ENCODE results near the gene DYRK3.

Gene DYRK3

GRCh38 chr1:206664740-206665139 is 29.4 kb downstream of the DYRK3 start:
- H3K4me3 ChIP-seq (ENCODE audit: control insufficient read depth, low read depth, low read length): no peak overlapping the region
- no peak for TF ChIP-seq CTCF (conservative IDR thresholded peaks at IDR 0.05; ENCODE audit: control insufficient read depth, insufficient read depth, low read depth, low read length)
- DNase-seq (ENCODE audit: low read depth): no peak

- no peak for TF ChIP-seq CTCF (conservative IDR thresholded peaks at IDR 0.05; ENCODE audit: control insufficient read depth, insufficient read depth, low read depth, low read length)
- no peak overlapping the region for H3K4me3 ChIP-seq (ENCODE audit: control insufficient read depth, low read depth, low read length)
- no peak for DNase-seq (ENCODE audit: low read depth)
These were observed 30.8 kb downstream of the DYRK3 start for GRCh38 chr1:206666031-206666561.

GRCh38 chr1:206666954-206667665 is 31.8 kb downstream of the DYRK3 start:
- H3K4me3 ChIP-seq (ENCODE audit: control insufficient read depth, low read depth, low read length): no peak overlapping the region
- TF ChIP-seq CTCF (conservative IDR thresholded peaks at IDR 0.05; ENCODE audit: control insufficient read depth, insufficient read depth, low read depth, low read length): no peak
- no peak for DNase-seq (ENCODE audit: low read depth)

GRCh38 chr1:206668351-206668750 is 33.0 kb downstream of the DYRK3 start:
- H3K4me3 ChIP-seq (ENCODE audit: control insufficient read depth, low read depth, low read length): no peak overlapping the region
- TF ChIP-seq CTCF (conservative IDR thresholded peaks at IDR 0.05; ENCODE audit: control insufficient read depth, insufficient read depth, low read depth, low read length): no peak
- DNase-seq (ENCODE audit: low read depth): no peak

- no peak for TF ChIP-seq CTCF (conservative IDR thresholded peaks at IDR 0.05; ENCODE audit: control insufficient read depth, insufficient read depth, low read depth, low read length)
- H3K4me3 ChIP-seq (ENCODE audit: control insufficient read depth, low read depth, low read length): no peak overlapping the region
- no peak for DNase-seq (ENCODE audit: low read depth)
These were observed 33.6 kb downstream of the DYRK3 start for GRCh38 chr1:206668874-206669410.

- no peak overlapping the region for H3K4me3 ChIP-seq (ENCODE audit: control insufficient read depth, low read depth, low read length)
- no peak for DNase-seq (ENCODE audit: low read depth)
- TF ChIP-seq CTCF (conservative IDR thresholded peaks at IDR 0.05; ENCODE audit: control insufficient read depth, insufficient read depth, low read depth, low read length): no peak
These were observed 36.8 kb downstream of the DYRK3 start for GRCh38 chr1:206672011-206672688.
